Motor neuron (in vitro differentiated cells): ENCODE data around the gene DSG2. TPM values are rescaled to one million over a fixed set of nuclear protein-coding genes. Genes with fewer than 3 reads are reported as not detected.
"Not testable (repeated sequence)": the region's sequence is repeated elsewhere in the genome, so short reads cannot be mapped to it uniquely, and the experiment has no call there.

Source experiments
- ATAC-seq, 8 experiments: fragments of 200-7000 bp; cut with Tn5 transposase; replicated peaks in 6 of 8; 2 replicates each; pipeline ENCODE4 v1.8.0; 2021; ENCODE audit warnings: mild to moderate bottlenecking in 8 of 8, moderate library complexity in 8 of 8
- H3K27ac ChIP-seq, 2 donors: fragments of 250-450 bp; sonication (Bioruptor Pico); 2 replicates each; pipeline ENCODE4 v1.9.0; 2021; ENCODE audit warnings: antibody characterized with exemption in 2 of 2, mild to moderate bottlenecking in 2 of 2, moderate library complexity in 1 of 2
- H3K4me1 ChIP-seq, 2 donors: fragments of 250-450 bp; sonication (Bioruptor Pico); replicated peaks in 1 of 2; 2 replicates each; pipeline ENCODE4 v1.6.1; 2021; ENCODE audit warnings: antibody characterized with exemption in 2 of 2, mild to moderate bottlenecking in 2 of 2, moderate library complexity in 1 of 2
- H3K4me3 ChIP-seq, 5 donors: fragments of 250-450 bp; sonication (Bioruptor Pico); 2 replicates each; pipeline ENCODE4 v1.9.0; 2021; ENCODE audit warnings: antibody characterized with exemption in 5 of 5, mild to moderate bottlenecking in 5 of 5, moderate library complexity in 4 of 5
- WGBS, 10 experiments: fragments of 450-650 bp; shearing (Covaris generic); methylation state at CpG; one replicate each; pipeline ENCODE4 v1.0.0; 2022; 5-methylcytosine and 5-hydroxymethylcytosine counted together
- in situ Hi-C, 9 experiments: fragments of 400-800 bp; cut with MboI; loops; one replicate each; pipeline ENCODE4 v1.15.0; 2021; ENCODE audit warnings: low sequenced_read_pairs in 9 of 9, low pct_unique_long_range_greater_than_20kb in 2 of 9; ENCODE audit not compliant: unreplicated experiment in 9 of 9
- total RNA-seq, 8 experiments: library from RNA; unstranded; fragments of 300-600 nt; gene quantifications; 2 replicates each; pipeline versions ENCODE4 v1.2.3 to v1.2.4, GENCODE V29; 2022

DSG2 gene
- total RNA-seq, 8 experiments from 2014 or later = 0.13 to 21.5 (median 5.8) TPM

DNA sequence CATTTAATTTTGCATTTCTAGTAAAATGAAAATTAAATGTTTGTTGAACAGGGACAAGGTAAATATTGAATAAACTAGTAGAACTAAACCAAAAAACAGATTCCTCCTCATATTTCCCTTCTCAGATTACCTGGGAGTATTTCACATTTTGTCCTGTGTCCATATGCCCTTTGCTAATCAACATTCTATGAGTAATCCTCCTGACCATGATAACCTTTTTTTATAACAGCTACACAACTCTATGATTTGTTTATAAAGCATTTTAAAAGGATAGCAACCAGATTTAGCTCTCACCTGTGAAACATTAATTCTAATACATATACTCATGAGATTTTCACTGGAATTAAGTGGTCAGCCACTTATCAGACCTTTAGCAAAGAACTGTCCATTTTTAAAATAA, 7.1 kb upstream of the DSG2 start:
- ATAC-seq = no peak
- in situ Hi-C loops = no loop called here
- no peak overlapping the region for H3K4me3 ChIP-seq
- H3K27ac ChIP-seq = no peak overlapping the region
- peaks cover 3 to 4% of the 10 kb centered on the region in 2 donors for H3K4me1 ChIP-seq

DNA sequence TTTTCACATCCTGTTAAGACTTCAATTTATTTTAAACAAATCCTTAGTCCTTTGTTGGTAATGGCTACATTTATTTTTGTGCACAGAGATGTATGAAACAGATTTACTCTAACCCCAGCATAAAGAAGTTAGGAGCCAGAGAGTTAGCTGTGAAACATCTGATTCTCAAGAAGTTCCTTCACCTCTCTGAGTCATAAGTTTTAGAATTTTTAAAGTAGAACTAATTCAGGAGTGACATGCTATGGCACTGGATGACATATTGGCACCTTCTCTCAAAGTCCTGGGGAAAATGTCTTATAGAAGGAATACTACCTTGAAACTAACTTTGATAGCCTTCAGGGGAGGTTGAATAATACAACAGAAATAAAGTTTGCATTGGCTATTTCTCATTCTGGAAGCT, 6.4 kb upstream of the DSG2 start:
- Histone ChIP-seq H3K4me3 (no peak overlapping the region), H3K27ac (no peak overlapping the region), H3K4me1 (no peaks in the 10 kb centered on the region)
- in situ Hi-C loops = no loop called here
- no peak for ATAC-seq

GRCh38 chr18:31492671-31493070, 5.3 kb upstream of the DSG2 start:
- WGBS, 10 experiments = 20 to 100% (median 92%) methylated on average over 1 to 8 of the region's 9 CpGs; no CpG with 5 or more reads in 3 of the 10 experiments
- Histone ChIP-seq H3K27ac (no peak overlapping the region), H3K4me1 (no peaks in the 10 kb centered on the region), H3K4me3 (no peak overlapping the region)
- no peak for ATAC-seq
- in situ Hi-C loops = no loop called here

GRCh38 chr18:31493171-31493570, 4.8 kb upstream of the DSG2 start:
- no peaks in the 10 kb centered on the region for H3K4me1 ChIP-seq
- no peak overlapping the region for H3K27ac ChIP-seq
- no peak for ATAC-seq
- 23 to 91% (median 33%) methylated on average over 1 to 7 of the region's 7 CpGs; no CpG with 5 or more reads in 3 of the 10 experiments for WGBS, 10 experiments
- in situ Hi-C loops = no loop called here
- H3K4me3 ChIP-seq = no peak overlapping the region

DNA sequence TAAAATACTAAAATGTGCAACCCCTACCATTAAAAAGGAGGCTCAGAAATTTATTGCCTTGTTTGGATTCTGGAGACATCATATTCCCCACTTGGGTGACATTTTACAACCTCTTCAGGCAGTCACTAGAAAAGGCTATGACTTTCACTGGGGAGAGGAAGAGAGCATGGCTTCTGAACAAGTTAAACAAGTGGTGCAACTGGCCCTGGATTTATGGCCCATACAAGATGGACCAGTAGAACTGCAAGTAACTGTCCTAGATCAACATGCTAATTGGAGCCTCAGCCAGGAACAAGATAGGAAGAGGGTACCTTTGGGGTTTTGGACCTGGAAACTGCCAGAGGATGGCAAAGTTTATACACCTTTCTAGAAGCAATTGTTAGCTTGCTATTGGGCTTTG, 4.0 kb upstream of the DSG2 start:
- Histone ChIP-seq H3K4me3 (no peak overlapping the region), H3K27ac (no peak overlapping the region), H3K4me1 (no peaks in the 10 kb centered on the region)
- in situ Hi-C loops = no loop called here
- no peak for ATAC-seq

DNA sequence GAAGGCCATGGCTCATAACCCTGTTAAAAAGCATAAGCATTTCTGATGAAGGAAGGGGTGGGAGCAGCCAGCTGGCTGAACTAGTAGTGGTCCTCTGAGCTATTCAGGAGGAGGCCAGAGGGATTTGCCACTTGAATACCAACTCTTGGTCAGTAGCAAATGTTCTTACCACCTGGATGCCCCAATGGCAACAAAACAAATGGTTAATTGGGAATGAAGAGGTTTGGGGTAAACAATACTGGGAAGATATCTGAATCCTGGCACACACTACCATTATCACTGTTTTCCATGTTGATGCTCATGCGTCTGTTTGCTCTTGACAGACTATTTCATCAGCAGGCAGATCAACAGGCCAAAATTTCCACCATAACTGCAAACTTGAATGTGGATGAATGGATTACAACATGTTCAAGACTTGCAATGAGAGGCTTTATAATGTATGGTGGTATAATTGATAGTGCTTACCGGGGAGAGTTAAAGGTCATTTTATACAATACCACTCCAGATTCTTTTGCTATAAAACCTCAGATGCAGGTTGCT, 3.2 kb upstream of the DSG2 start:
- ATAC-seq = not testable (repeated sequence)

DNA sequence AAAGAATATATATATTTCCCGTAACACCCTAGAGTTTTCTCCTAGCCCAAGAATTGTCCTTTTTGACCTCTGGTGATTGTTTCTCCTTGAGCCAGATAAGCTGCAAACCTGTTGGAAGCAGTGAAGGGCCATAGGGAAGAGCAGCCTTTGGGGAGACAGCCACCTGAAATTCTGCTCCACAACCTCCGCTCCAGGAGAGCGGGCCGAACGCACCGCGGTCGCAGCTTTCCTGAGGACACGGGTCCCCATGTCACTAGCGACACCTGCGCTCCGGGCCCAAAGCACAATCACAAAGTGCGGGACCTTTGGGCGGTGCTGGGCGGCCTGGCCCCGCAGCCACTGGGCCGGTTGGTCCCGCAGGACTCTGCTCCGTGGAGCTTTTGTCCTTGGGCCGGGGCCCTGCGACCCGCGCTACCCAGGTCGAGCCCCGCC, 557 bp upstream of the DSG2 start:
- 27 to 86% (median 62%) methylated on average over 1 to 14 of the region's 25 CpGs; no CpG with 5 or more reads in 4 of the 10 experiments for WGBS, 10 experiments
- H3K4me1 ChIP-seq = peaks cover 8 to 12% of the 10 kb centered on the region in 2 donors
- in situ Hi-C loops = no loop called here
- peak overlapping the region; percentile 53 to 65 (median 57) for H3K4me3 ChIP-seq
- H3K27ac ChIP-seq = no peak overlapping the region
- no peak for ATAC-seq

More for the DNA sequence above, 3.2 kb upstream of the DSG2 start:
- in situ Hi-C loops, H3K4me3 ChIP-seq, H3K4me1 ChIP-seq, H3K27ac ChIP-seq: not testable (repeated sequence)
- WGBS, 10 experiments = 10 to 100% (median 83%) methylated on average over 1 to 2 of the region's 2 CpGs; no CpG with 5 or more reads in 4 of the 10 experiments

DNA sequence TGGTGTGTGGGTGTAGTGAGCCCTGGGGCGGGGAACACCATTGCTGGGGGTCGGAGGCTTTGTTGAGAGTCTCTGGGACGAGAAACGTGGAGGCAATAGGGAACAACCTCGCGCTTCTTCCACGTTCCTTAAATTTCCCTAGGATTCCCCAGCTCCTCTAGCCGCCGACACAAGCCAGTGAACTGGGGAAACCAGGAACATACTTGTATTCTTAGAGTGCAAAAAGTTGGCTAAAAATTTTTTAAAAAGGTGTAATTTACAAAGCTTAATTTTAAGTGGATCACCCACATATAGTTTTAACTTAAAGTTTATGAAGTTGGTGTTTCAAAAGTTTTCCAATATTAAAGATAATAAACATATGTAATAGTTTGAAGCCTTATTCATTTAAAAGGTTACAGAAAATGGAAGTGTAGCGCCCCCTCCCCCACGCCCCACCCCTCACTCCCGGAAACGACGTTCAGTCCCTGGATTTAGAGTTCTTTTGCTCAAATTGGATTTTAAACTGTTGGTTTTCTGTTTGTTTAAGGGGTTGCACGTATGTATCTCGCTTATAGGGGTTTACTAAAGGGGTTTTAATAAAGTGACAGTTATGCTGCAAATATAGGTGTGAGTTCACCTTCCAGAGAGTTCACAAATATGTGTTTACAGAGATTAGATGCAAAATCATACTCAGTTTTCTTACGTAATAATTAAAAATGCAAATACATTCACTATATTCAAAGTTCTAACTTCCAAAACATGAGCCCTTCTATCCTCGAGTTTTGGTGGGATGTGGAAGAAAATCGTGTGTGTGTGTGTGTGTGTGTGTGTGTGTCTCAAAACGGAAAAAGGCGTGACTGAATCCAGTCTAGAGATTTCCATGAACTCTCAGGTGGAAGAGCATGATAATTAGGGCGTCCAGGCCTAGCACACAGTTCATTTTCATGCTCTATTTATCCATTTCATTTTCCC, 872 bp downstream of the DSG2 start:
- in situ Hi-C loops = no loop called here
- WGBS, 10 experiments = 2 to 25% (median 12%) methylated on average over 4 to 19 of the region's 22 CpGs; no CpG with 5 or more reads in 1 of the 10 experiments
- no peak for ATAC-seq
- H3K4me1 ChIP-seq = peaks cover 8 to 12% of the 10 kb centered on the region in 2 donors
- H3K4me3 ChIP-seq = peak overlapping the region; percentile 53 to 65 (median 57)
- no peak overlapping the region for H3K27ac ChIP-seq

DNA sequence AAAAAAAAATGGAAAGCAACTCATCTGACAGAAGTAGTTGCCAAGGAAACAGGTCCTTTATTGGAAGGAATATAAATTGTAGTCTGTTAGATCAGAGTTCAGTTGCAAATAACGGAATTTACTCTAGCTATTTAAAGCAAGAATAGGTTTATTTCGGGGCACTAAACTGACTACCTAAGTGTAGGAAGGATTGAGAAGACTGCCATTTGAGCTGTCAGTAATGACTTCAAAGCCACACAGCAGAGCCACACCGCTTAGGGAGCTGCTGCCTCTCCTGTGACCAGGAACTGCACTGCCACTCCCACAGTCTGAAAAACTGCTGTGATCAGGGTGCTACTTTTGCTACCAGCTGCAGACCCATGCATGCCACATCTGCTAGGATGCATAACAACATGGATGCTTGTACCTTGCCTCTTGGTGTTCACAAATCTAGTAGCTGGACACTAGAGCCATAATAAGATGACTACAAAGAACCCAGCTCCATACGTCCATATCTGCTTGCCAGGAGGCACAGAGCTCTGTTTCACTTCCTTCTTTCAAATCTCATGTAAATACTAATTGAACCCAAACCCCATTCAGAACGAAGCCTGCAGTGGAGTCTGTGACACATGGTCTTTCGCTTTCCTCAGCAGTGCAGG, 2.2 kb downstream of the DSG2 start:
- no peak for ATAC-seq
- in situ Hi-C loops = no loop called here
- Histone ChIP-seq H3K4me1 (peaks cover 8 to 12% of the 10 kb centered on the region in 2 donors), H3K4me3 (no peak overlapping the region), H3K27ac (no peak overlapping the region)
- 4 to 69% (median 39%) methylated on average over 2 to 6 of the region's 6 CpGs for WGBS, 10 experiments

- no peak overlapping the region for H3K27ac ChIP-seq
- WGBS, 10 experiments = 13 to 100% (median 77%) methylated on average over 2 to 4 of the region's 4 CpGs; no CpG with 5 or more reads in 2 of the 10 experiments
- no peak overlapping the region for H3K4me3 ChIP-seq
- in situ Hi-C loops = no loop called here
- ATAC-seq = no peak
- peaks cover 8 to 12% of the 10 kb centered on the region in 2 donors for H3K4me1 ChIP-seq
Measured at GRCh38 chr18:31503011-31503410, 5.0 kb downstream of the DSG2 start.

- ATAC-seq = no peak
- 0 to 100% (median 94%) methylated on average over 1 to 9 of the region's 10 CpGs for WGBS, 10 experiments
- in situ Hi-C loops = no loop called here
- H3K27ac ChIP-seq = no peak overlapping the region
- H3K4me1 ChIP-seq = peaks cover 8% of the 10 kb centered on the region in 2 donors
- no peak overlapping the region for H3K4me3 ChIP-seq
Measured at GRCh38 chr18:31504455-31505147, 6.6 kb downstream of the DSG2 start.

DNA sequence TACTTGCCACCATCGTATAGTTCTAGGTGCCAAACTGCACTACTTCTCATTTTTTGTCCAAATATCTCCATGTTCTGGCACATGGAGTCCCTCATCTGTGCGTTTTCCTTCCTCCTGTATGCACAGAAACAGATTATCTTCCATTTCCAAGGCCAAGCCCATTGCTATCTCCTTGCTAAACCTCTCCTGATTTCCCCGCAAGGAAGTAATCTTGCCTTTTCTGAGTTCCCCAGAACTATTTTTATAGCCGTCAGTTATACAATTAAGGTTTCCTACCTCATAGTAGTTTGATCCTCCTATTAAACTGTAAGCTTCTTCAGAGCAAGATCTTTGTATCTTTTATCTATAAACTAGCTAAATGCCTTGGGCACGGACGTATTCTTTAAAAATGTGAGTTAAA, 7.2 kb downstream of the DSG2 start:
- Histone ChIP-seq H3K4me3 (no peak overlapping the region), H3K4me1 (peaks cover 4 to 5% of the 10 kb centered on the region in 2 donors), H3K27ac (no peak overlapping the region)
- WGBS, 10 experiments = 8 to 100% (median 95%) methylated on average over 4 to 6 of the region's 6 CpGs
- in situ Hi-C loops = no loop called here
- ATAC-seq = no peak
